ENCODE results near the gene SNAP25.

- TF ChIP-seq MED1 (CRISPR knock-in tag; IDR thresholded peaks at IDR 0.05; ENCODE audit: borderline replicate concordance) = no peak
- no peak for TF ChIP-seq NFIC (IDR thresholded peaks at IDR 0.05)
- TF ChIP-seq KDM5B (IDR thresholded peaks at IDR 0.05; ENCODE audit: insufficient replicate concordance, low read depth, low read length) = no peak
- no peak for TF ChIP-seq TARDBP (IDR thresholded peaks at IDR 0.05)
- TF ChIP-seq POLR2B (IDR thresholded peaks at IDR 0.05; ENCODE audit: low read depth, partially characterized antibody) = no peak
- no peak for TF ChIP-seq SAFB (IDR thresholded peaks at IDR 0.05; ENCODE audit: borderline replicate concordance, low read depth, low read length)
- no peak for TF ChIP-seq SETDB1 (IDR thresholded peaks at IDR 0.05; ENCODE audit: low read length)
- TF ChIP-seq HDAC8 (tag; IDR thresholded peaks at IDR 0.05) = no peak
- TF ChIP-seq JUN (IDR thresholded peaks at IDR 0.05; ENCODE audit: borderline replicate concordance, low read depth, low read length) = no peak
- TF ChIP-seq JUN (CRISPR knock-in tag; IDR thresholded peaks at IDR 0.05; ENCODE audit: borderline replicate concordance) = no peak
- TF ChIP-seq TAF1 (IDR thresholded peaks at IDR 0.05; ENCODE audit: control insufficient read depth, extremely low read depth, insufficient read depth, low read length, severe bottlenecking) = no peak
- no peak for TF ChIP-seq FOXA3 (CRISPR knock-in tag; conservative IDR thresholded peaks at IDR 0.05 in 1 of 2, IDR thresholded peaks at IDR 0.05 in 1 of 2)
- no peak for TF ChIP-seq GABPA (tag; conservative IDR thresholded peaks at IDR 0.05; ENCODE audit: low read depth)
Observed at GRCh38 chr20:10350188-10350842, 131.7 kb downstream of the SNAP25 start.
